GM18870 (cell line): ENCODE results near the gene VAC14.

Source experiments
- ATAC-seq: cut with Tn5 transposase; IDR thresholded peaks from one replicate; pipeline ENCODE4 v1.9.1; 2021; ENCODE audit warnings: moderate library complexity; ENCODE audit not compliant: unreplicated experiment

The VAC14 gene

GRCh38 chr16:70694088-70694867, 106.7 kb downstream of the VAC14 start:
- no peak for ATAC-seq

GRCh38 chr16:70692873-70693671, 107.9 kb downstream of the VAC14 start:
- ATAC-seq, result no peak

GRCh38 chr16:70692130-70692872, 108.7 kb downstream of the VAC14 start:
- ATAC-seq, result no peak

- no peak for ATAC-seq
Observed at GRCh38 chr16:70691223-70692129, 109.5 kb downstream of the VAC14 start.

- no peak for ATAC-seq
Observed at GRCh38 chr16:70689970-70690891, 110.7 kb downstream of the VAC14 start.

GRCh38 chr16:70689035-70689969, 111.7 kb downstream of the VAC14 start:
- ATAC-seq, result no peak

- no peak for ATAC-seq
Observed at GRCh38 chr16:70688246-70688742, 112.7 kb downstream of the VAC14 start.

GRCh38 chr16:70687671-70688245, 113.2 kb downstream of the VAC14 start:
- ATAC-seq, result no peak

- no peak for ATAC-seq
Observed at GRCh38 chr16:70687102-70687511, 113.9 kb downstream of the VAC14 start.

- no peak for ATAC-seq
Observed at GRCh38 chr16:70686376-70687101, 114.4 kb downstream of the VAC14 start.

GRCh38 chr16:70685938-70686375, 115.0 kb downstream of the VAC14 start, which contains the start of gene MTSS2:
MTSS2 (minus strand) TSS chr16:70686053; CDS start chr16:70685791, 262 bp downstream.
- no peak for ATAC-seq

GRCh38 chr16:70685061-70685937, 115.7 kb downstream of the VAC14 start:
- ATAC-seq, result no peak

- no peak for ATAC-seq
Observed at GRCh38 chr16:70684146-70685060, 116.6 kb downstream of the VAC14 start.

GRCh38 chr16:70683146-70683944, 117.6 kb downstream of the VAC14 start:
- ATAC-seq, result no peak
